AG04450 (cell line): Measurements from ENCODE around the gene MAX. TPM values are rescaled to one million over a fixed set of nuclear protein-coding genes. Genes with fewer than 3 reads are reported as not detected.

Source experiments
- CTCF ChIA-PET: fragments of 300-600, 350-600 bp; formaldehyde crosslinking; extraction: SDS; loops from one replicate; lab custom pipeline; 2022; ENCODE audit warnings: antibody characterized with exemption, inconsistent platforms; lab: Charles Lee
- POLR2A ChIA-PET: fragments of 350-600 bp; formaldehyde crosslinking; extraction: SDS; loops from one replicate; lab custom pipeline; 2021; ENCODE audit warnings: antibody characterized with exemption, inconsistent platforms; lab: Yijun Ruan, JAX
- DNase-seq: peaks from one replicate; pipeline ENCODE4 v3.0.0-alpha.2; 2011; ENCODE audit warnings: low read depth, low spot score
- H3K27ac ChIP-seq: one replicate; pipeline ENCODE4 v1.5.1; 2012; ENCODE audit warnings: low read depth, low read length, control low read depth
- H3K27me3 ChIP-seq: one replicate; pipeline ENCODE4 v1.6.0; 2012; ENCODE audit warnings: low read length; ENCODE audit not compliant: control insufficient read depth, insufficient read depth
- H3K4me3 ChIP-seq: 2 replicates; pipeline ENCODE4 v1.5.1; 2011; ENCODE audit warnings: mild to moderate bottlenecking, low read depth, low read length, control low read depth
- H3K9me3 ChIP-seq: 2 replicates; pipeline ENCODE4 v1.5.1; 2012; ENCODE audit warnings: low read length; ENCODE audit not compliant: control insufficient read depth, insufficient read depth
- polyA plus RNA-seq: library from polyadenylated mRNA; depleted of rRNA; stranded (reverse); fragments of >200 nt; gene quantifications from 2 replicates; pipeline ENCODE4 v1.2.3, GENCODE V29; 2011
- TF ChIP-seq, protein P1 (sequence below): IDR thresholded peaks from 2 replicates; pipeline ENCODE4 v1.5.1; 2011; ENCODE audit warnings: low read depth, low read length, control low read depth, inconsistent platforms

Gene MAX
- polyA plus RNA-seq, 1 experiment = 62.0 TPM

DNA sequence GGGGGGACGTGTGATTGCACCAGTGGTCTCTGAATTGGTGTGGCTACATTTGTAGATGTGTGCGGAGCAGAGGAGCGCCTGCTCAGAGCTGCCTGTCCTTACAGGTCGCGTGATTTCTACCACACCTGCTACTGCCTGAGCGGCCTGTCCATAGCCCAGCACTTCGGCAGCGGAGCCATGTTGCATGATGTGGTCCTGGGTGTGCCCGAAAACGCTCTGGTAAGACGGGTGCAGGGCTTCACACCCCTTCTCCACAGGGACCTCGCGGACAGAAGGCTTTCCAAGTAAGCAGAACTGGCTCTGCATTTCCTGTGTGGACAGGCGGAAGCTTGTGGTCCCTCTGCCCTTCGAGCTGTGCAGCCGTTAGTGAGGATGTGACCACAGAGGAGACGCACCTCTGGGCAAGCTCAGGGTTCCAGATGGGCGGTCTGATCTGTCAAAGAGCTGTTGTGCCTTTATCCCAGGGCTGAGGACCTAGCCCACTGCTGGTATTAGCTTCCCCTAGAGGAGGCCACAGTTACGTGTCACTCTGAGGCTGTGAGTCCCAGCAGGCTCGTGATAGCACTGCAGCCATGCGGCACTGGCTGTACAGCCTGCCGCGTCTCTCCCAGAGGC, 47.7 kb downstream of the MAX start:
- ChIA-PET CTCF (no interaction called here), POLR2A (no interaction called here)
- TF ChIP-seq, protein P1, sequence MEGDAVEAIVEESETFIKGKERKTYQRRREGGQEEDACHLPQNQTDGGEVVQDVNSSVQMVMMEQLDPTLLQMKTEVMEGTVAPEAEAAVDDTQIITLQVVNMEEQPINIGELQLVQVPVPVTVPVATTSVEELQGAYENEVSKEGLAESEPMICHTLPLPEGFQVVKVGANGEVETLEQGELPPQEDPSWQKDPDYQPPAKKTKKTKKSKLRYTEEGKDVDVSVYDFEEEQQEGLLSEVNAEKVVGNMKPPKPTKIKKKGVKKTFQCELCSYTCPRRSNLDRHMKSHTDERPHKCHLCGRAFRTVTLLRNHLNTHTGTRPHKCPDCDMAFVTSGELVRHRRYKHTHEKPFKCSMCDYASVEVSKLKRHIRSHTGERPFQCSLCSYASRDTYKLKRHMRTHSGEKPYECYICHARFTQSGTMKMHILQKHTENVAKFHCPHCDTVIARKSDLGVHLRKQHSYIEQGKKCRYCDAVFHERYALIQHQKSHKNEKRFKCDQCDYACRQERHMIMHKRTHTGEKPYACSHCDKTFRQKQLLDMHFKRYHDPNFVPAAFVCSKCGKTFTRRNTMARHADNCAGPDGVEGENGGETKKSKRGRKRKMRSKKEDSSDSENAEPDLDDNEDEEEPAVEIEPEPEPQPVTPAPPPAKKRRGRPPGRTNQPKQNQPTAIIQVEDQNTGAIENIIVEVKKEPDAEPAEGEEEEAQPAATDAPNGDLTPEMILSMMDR = no peak
- Histone ChIP-seq H3K27me3 (no peaks in the 10 kb centered on the region), H3K4me3 (no peak overlapping the region), H3K9me3 (no peaks in the 10 kb centered on the region), H3K27ac (no peak overlapping the region)
- DNase-seq = no peak

DNA sequence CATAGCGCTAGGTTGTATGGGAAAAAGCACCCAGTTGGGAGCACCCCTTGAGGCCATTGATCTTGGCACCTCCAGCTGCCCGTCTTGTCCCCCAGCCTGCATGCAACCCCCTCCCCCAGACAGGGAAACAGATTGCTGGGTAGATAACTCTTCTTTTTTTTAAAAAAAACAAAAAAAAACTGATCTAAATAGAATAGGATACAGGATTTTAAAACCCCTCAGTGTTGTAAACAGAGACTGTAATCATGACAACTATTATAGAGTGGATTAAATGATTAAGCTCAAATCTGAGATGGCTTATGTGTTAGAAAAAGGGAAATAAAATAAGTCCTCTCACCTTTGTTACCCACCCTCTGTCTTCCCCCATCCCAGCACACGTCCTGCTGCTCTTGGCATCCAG, 48.9 kb downstream of the MAX start:
- Histone ChIP-seq H3K9me3 (no peaks in the 10 kb centered on the region), H3K27me3 (no peaks in the 10 kb centered on the region), H3K4me3 (no peak overlapping the region), H3K27ac (no peak overlapping the region)
- CTCF ChIA-PET = no interaction called here
- POLR2A ChIA-PET = no interaction called here
- TF ChIP-seq, protein P1 = no peak
- no peak for DNase-seq

DNA sequence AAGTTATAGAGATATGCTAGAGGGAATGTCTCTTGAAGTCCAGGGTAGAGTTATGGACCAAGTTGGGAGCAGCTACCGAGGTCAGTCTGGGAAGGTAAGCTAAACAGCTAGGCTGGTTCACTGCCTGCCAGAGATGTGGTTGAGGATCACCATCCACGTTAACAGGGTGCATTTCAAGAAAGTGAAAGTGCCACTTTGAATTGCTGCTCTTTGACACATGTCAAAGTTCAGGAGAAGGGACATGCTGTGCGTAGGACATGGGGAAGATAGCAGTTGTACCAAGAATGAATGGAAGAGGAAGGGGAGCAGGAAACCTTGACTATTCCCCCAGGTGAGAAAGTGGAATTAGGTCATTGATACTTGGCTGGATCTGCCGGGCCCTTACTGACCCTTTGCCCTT, 49.5 kb downstream of the MAX start:
- Histone ChIP-seq H3K27me3 (no peaks in the 10 kb centered on the region), H3K9me3 (no peaks in the 10 kb centered on the region), H3K27ac (no peak overlapping the region), H3K4me3 (no peak overlapping the region)
- POLR2A ChIA-PET = no interaction called here
- DNase-seq = no peak
- CTCF ChIA-PET = no interaction called here
- TF ChIP-seq, protein P1 = no peak

DNA sequence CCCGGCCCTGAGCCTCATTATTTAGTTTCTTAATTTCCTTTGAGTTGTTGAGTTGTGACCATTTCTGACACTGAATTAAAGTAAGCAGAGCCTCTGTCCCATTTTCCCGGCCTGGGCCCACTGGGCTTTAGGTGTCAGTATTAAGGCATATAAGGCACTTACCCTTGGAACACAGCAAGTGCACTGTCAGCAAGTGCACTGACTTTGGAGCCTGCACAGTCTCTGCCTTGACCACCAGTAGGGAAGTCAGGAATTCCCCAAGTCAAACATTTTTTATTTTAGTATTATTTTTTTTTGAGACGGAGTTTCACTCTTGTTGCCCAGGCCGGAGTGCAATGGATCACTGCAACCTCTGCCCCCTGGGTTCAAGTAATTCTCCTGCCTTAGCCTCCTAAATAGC, 56.6 kb downstream of the MAX start:
- H3K9me3 ChIP-seq = no peaks in the 10 kb centered on the region
- no peak overlapping the region for H3K27ac ChIP-seq
- TF ChIP-seq, protein P1 = no peak
- CTCF ChIA-PET = no interaction called here
- POLR2A ChIA-PET = no interaction called here
- no peaks in the 10 kb centered on the region for H3K27me3 ChIP-seq
- H3K4me3 ChIP-seq = no peak overlapping the region
- DNase-seq = no peak

DNA sequence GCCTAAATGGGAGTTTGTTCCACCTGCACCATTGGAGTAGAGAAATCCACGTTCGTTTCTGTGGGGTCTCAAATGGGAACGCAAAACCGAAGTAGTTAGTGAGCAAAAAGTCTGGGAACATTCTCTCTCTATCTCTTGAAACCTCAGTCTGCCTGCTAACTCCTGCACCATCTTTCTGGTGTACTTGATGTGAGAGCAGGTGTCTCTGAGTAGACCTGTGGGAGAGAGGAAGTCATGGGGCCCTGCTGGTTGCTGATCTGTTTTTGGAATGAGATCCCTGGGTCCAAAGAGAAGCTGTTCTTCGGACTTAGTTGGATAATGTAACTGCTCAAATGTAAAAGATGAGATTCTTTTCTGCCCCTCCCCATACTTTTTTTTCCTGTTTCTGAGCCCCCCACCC, 57.3 kb downstream of the MAX start:
- TF ChIP-seq, protein P1 = no peak
- no peak for DNase-seq
- H3K4me3 ChIP-seq = no peak overlapping the region
- CTCF ChIA-PET = no interaction called here
- POLR2A ChIA-PET = no interaction called here
- H3K27ac ChIP-seq = no peak overlapping the region
- H3K27me3 ChIP-seq = no peaks in the 10 kb centered on the region
- H3K9me3 ChIP-seq = no peaks in the 10 kb centered on the region
